Activated CD4-positive, alpha-beta T cell treated with anti-CD3 and anti-CD28 coated beads, Interleukin-2, amount 10 ng/mL, durations not matched to agents 24 days and 14 days (primary cell): ENCODE data around the gene NES. TPM values are rescaled to one million over a fixed set of nuclear protein-coding genes. Genes with fewer than 3 reads are reported as not detected.

ENCODE experiments used
- total RNA-seq: library from RNA; stranded (reverse); gene quantifications from 2 replicates; pipeline ENCODE4 v1.2.3, GENCODE V29; 2022

The NES gene
- total RNA-seq, 1 donor from 2014 or later: 0.05 TPM

Other genes starting within 250 kb of the NES start
- gene MEF2D, start 176.6 kb downstream of the NES start, total RNA-seq: 29.7 and 29.8 TPM in 2 replicates
- gene IQGAP3, start 104.8 kb downstream of the NES start, total RNA-seq: 10.5 and 11.2 TPM in 2 replicates
- 4.6 and 5.4 TPM in 2 replicates for gene TTC24, start 97.7 kb downstream of the NES start, total RNA-seq
- 84.1 and 90.2 TPM in 2 replicates for gene NAXE, start 85.6 kb downstream of the NES start, total RNA-seq
- gene GPATCH4, start 75.9 kb downstream of the NES start, total RNA-seq: 99.0 and 99.2 TPM in 2 replicates
- gene HAPLN2, start 58.0 kb downstream of the NES start, total RNA-seq: not detected in 2 replicates
- gene BCAN, start 35.3 kb downstream of the NES start, total RNA-seq: not detected in 2 replicates
- 0.62 and 1.4 TPM in 2 replicates for gene CRABP2, start 28.2 kb upstream of the NES start, total RNA-seq
- 35.9 and 40.5 TPM in 2 replicates for gene METTL25B, start 51.1 kb upstream of the NES start, total RNA-seq
- 75.4 and 83.1 TPM in 2 replicates for gene ISG20L2, start 51.4 kb upstream of the NES start, total RNA-seq
- gene MRPL24, start 63.7 kb upstream of the NES start, total RNA-seq: 134 and 135 TPM in 2 replicates
- gene HDGF, start 74.3 kb upstream of the NES start, total RNA-seq: 360 and 367 TPM in 2 replicates
- gene PRCC, start 90.1 kb upstream of the NES start, total RNA-seq: 106 and 120 TPM in 2 replicates
- gene SH2D2A, start 139.4 kb upstream of the NES start, total RNA-seq: 277 and 282 TPM in 2 replicates
- gene INSRR, start 181.7 kb upstream of the NES start, total RNA-seq: 0.68 and 0.71 TPM in 2 replicates
- 54.3 and 61.2 TPM in 2 replicates for gene NTRK1, start 183.5 kb upstream of the NES start, total RNA-seq
- gene PEAR1, start 216.3 kb upstream of the NES start, total RNA-seq: 0.09 and 0.21 TPM in 2 replicates
- gene LRRC71, start 243.2 kb upstream of the NES start, total RNA-seq: not detected in 2 replicates